Embryonic facial prominence (tissue), 1 donor: ENCODE data around the gene FTO.

Experiments used
- DNase-seq: peaks from one replicate; pipeline ENCODE4 v3.0.0-alpha.2; 2016; ENCODE audit errors: extremely low spot score

The FTO gene

GRCh38 chr16:54156349-54156748 is 452.4 kb downstream of the FTO start:
- no peak for DNase-seq

GRCh38 chr16:54158986-54159385 is 455.0 kb downstream of the FTO start:
- no peak for DNase-seq

- no peak for DNase-seq
Measured at GRCh38 chr16:54159490-54160080, 455.6 kb downstream of the FTO start.

- no peak for DNase-seq
Measured at GRCh38 chr16:54160252-54160860, 456.4 kb downstream of the FTO start.

GRCh38 chr16:54160939-54161897 is 457.3 kb downstream of the FTO start:
- no peak for DNase-seq

- no peak for DNase-seq
Measured at GRCh38 chr16:54163197-54163843, 459.4 kb downstream of the FTO start.

- DNase-seq, result no peak
Measured at GRCh38 chr16:54164789-54165173, 460.8 kb downstream of the FTO start.

GRCh38 chr16:54165174-54165911 is 461.4 kb downstream of the FTO start:
- DNase-seq, result no peak

- DNase-seq, result no peak
Measured at GRCh38 chr16:54165912-54166865, 462.2 kb downstream of the FTO start.

GRCh38 chr16:54169112-54169511 is 465.2 kb downstream of the FTO start:
- no peak for DNase-seq

GRCh38 chr16:54171626-54172537 is 467.9 kb downstream of the FTO start:
- DNase-seq, result no peak

GRCh38 chr16:54173490-54173889 is 469.5 kb downstream of the FTO start:
- DNase-seq, result no peak

- no peak for DNase-seq
Measured at GRCh38 chr16:54174201-54174600, 470.2 kb downstream of the FTO start.

GRCh38 chr16:54174750-54175149 is 470.8 kb downstream of the FTO start:
- no peak for DNase-seq

GRCh38 chr16:54175169-54175551 is 471.2 kb downstream of the FTO start:
- no peak for DNase-seq

- no peak for DNase-seq
Measured at GRCh38 chr16:54175552-54176375, 471.8 kb downstream of the FTO start.

- DNase-seq, result no peak
Measured at GRCh38 chr16:54176376-54176901, 472.5 kb downstream of the FTO start.
